DOHH2 (cell line): Measurements from ENCODE around the gene CRIM1.

Experiments used
- H3F3A ChIP-seq: fragments of 200-600 bp; sonication (generic), shearing (Covaris generic); 2 replicates; pipeline ENCODE4 v1.6.0; 2016; ENCODE audit warnings: antibody characterized with exemption, mild to moderate bottlenecking; ENCODE audit not compliant: control insufficient read depth, insufficient read depth
- H3K27ac ChIP-seq: fragments of 200-600 bp; sonication (generic); 2 replicates; pipeline ENCODE4 v1.5.1; 2014; ENCODE audit warnings: low read depth, mild to moderate bottlenecking, low read length, moderate library complexity
- H3K27me3 ChIP-seq: fragments of 200-600 bp; sonication (generic); 2 replicates; pipeline ENCODE4 v1.6.1; 2014; ENCODE audit warnings: mild to moderate bottlenecking, low read length, mixed read lengths; ENCODE audit not compliant: control insufficient read depth
- H3K36me3 ChIP-seq: fragments of 200-600 bp; sonication (generic); 2 replicates; pipeline ENCODE4 v1.6.1; 2014; ENCODE audit warnings: mild to moderate bottlenecking, low read length, moderate library complexity, mixed read lengths; ENCODE audit not compliant: control insufficient read depth
- H3K4me1 ChIP-seq: fragments of 200-600 bp; sonication (generic); 2 replicates; pipeline ENCODE4 v1.6.1; 2014; ENCODE audit warnings: mild to moderate bottlenecking, low read length, mixed read lengths; ENCODE audit not compliant: control insufficient read depth
- H3K4me2 ChIP-seq: fragments of 200-600 bp; sonication (generic); 2 replicates; pipeline ENCODE4 v1.6.0; 2014; ENCODE audit warnings: mild to moderate bottlenecking, low read length, moderate library complexity
- H3K4me3 ChIP-seq: fragments of 200-600 bp; sonication (generic); 2 replicates; pipeline ENCODE4 v1.5.1; 2014; ENCODE audit warnings: mild to moderate bottlenecking, low read length, mixed read lengths
- H3K79me2 ChIP-seq: fragments of 200-600 bp; sonication (generic); 2 replicates; pipeline ENCODE4 v1.6.1; 2014; ENCODE audit warnings: mild to moderate bottlenecking, low read length, mixed read lengths; ENCODE audit not compliant: control insufficient read depth
- H3K9me2 ChIP-seq: fragments of 200-600 bp; sonication (generic); replicated peaks from 2 replicates; pipeline ENCODE4 v1.6.1; 2014; ENCODE audit warnings: mild to moderate bottlenecking, low read length, mixed read lengths; ENCODE audit not compliant: control insufficient read depth
- H3K9me3 ChIP-seq: fragments of 200-600 bp; sonication (generic); 2 replicates; pipeline ENCODE4 v1.6.1; 2014; ENCODE audit warnings: antibody characterized with exemption, low read length, mixed read lengths; ENCODE audit not compliant: control insufficient read depth, insufficient read depth
- H4K20me1 ChIP-seq: fragments of 200-600 bp; sonication (generic); 2 replicates; pipeline ENCODE4 v1.6.0; 2014; ENCODE audit warnings: low read depth, mild to moderate bottlenecking, antibody characterized with exemption, low read length, moderate library complexity; ENCODE audit not compliant: control insufficient read depth, insufficient read depth
- CTCF ChIP-seq: fragments of 200-600 bp; sonication (generic); IDR thresholded peaks from one replicate; pipeline ENCODE4 v1.5.1; 2014; ENCODE audit warnings: antibody characterized with exemption, mild to moderate bottlenecking, low read depth, low read length; ENCODE audit not compliant: poor library complexity, severe bottlenecking
- EZH2phosphoT487 ChIP-seq: fragments of 200-600 bp; sonication (generic); IDR thresholded peaks from 2 replicates; pipeline ENCODE4 v1.6.1; 2017; ENCODE audit warnings: borderline replicate concordance, mild to moderate bottlenecking, antibody characterized with exemption, low read length, moderate library complexity, mixed read lengths

The CRIM1 gene

GRCh38 chr2:36481709-36482108 is 126.1 kb downstream of the CRIM1 start:
- no peak overlapping the region for H3K4me3 ChIP-seq
- peaks cover 89% of the 10 kb centered on the region for H3K36me3 ChIP-seq
- H3K9me2 ChIP-seq, result no peaks in the 10 kb centered on the region
- no peaks in the 10 kb centered on the region for H3K79me2 ChIP-seq
- no peaks in the 10 kb centered on the region for H3F3A ChIP-seq
- H3K4me2 ChIP-seq, result no peak overlapping the region
- H3K9me3 ChIP-seq, result no peaks in the 10 kb centered on the region
- no peak overlapping the region for H3K27ac ChIP-seq
- TF ChIP-seq CTCF (no peak), EZH2phosphoT487 (no peak)
- H3K27me3 ChIP-seq, result no peaks in the 10 kb centered on the region
- no peaks in the 10 kb centered on the region for H4K20me1 ChIP-seq
- H3K4me1 ChIP-seq, result peaks cover 11% of the 10 kb centered on the region

DNA sequence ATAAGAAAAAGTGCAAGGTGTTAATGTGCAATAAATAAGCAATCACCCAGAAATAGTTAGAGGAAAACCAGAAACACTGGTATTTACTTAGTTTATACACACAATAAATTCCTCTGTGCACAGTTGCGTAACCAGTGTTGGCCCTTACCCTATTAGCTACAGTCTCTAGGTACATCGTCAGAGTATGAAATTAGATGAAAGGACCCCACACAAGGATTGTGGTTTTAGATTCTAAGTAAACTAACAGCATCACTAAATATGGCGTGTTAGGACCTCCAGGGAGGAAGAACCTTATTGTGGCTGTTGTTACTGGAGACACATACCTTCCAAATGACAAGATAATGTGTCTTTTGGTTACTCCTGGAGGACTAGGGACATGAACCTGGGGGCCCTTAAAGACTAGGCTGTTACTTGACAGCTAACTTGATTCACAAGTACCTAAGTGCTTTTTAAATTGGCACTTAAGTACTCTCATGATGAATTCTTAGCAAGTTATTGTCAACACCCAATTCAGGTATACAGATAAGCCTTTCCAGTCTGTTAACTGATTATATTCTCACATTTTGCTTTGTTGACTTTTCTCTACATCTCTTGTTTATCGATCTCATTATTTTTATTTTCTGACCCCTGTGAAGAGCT is 127.1 kb downstream of the CRIM1 start:
- peaks cover 79% of the 10 kb centered on the region for H3K36me3 ChIP-seq
- no peak overlapping the region for H3K27ac ChIP-seq
- H3F3A ChIP-seq, result no peaks in the 10 kb centered on the region
- H3K79me2 ChIP-seq, result no peaks in the 10 kb centered on the region
- TF ChIP-seq EZH2phosphoT487 (no peak), CTCF (no peak)
- no peaks in the 10 kb centered on the region for H3K9me2 ChIP-seq
- peaks cover 2% of the 10 kb centered on the region; the same call in 1 of the 2 replicates for H3K4me1 ChIP-seq
- H3K9me3 ChIP-seq, result no peaks in the 10 kb centered on the region
- H4K20me1 ChIP-seq, result no peaks in the 10 kb centered on the region
- no peak overlapping the region for H3K4me3 ChIP-seq
- no peaks in the 10 kb centered on the region for H3K27me3 ChIP-seq
- H3K4me2 ChIP-seq, result no peak overlapping the region

- Histone ChIP-seq H3K9me2 (no peaks in the 10 kb centered on the region), H3K27me3 (no peaks in the 10 kb centered on the region), H4K20me1 (no peaks in the 10 kb centered on the region), H3K4me2 (no peak overlapping the region), H3K4me3 (no peak overlapping the region), H3K79me2 (no peaks in the 10 kb centered on the region), H3K9me3 (no peaks in the 10 kb centered on the region), H3K27ac (no peak overlapping the region), H3F3A (no peaks in the 10 kb centered on the region), H3K36me3 (peaks cover 73% of the 10 kb centered on the region), H3K4me1 (no peaks in the 10 kb centered on the region)
- TF ChIP-seq EZH2phosphoT487, result no peak
- TF ChIP-seq CTCF, result no peak
Observed at GRCh38 chr2:36483290-36483689, 127.7 kb downstream of the CRIM1 start.
